Ureter (tissue), 1 donor: ENCODE measurements around the gene LRP1. TPM values are rescaled to one million over a fixed set of nuclear protein-coding genes. Genes with fewer than 3 reads are reported as not detected.

ENCODE experiments used
- DNase-seq: peaks from one replicate; pipeline ENCODE4 v3.0.0-alpha.2; 2020; ENCODE audit warnings: low spot score
- total RNA-seq: library from RNA; stranded (reverse); gene quantifications from one replicate; pipeline ENCODE4 v1.2.4, GENCODE V29; 2023
- donor health status: DM: yes; HTN: yes; CAD: no.

LRP1 gene
- total RNA-seq, 1 donor from 2014 or later, result 180 TPM

GRCh38 chr12:57254506-57255280, 126.4 kb downstream of the LRP1 start:
- DNase-seq, result no peak

- DNase-seq, result no peak
Measured at GRCh38 chr12:57255916-57256315, 127.6 kb downstream of the LRP1 start.

DNA sequence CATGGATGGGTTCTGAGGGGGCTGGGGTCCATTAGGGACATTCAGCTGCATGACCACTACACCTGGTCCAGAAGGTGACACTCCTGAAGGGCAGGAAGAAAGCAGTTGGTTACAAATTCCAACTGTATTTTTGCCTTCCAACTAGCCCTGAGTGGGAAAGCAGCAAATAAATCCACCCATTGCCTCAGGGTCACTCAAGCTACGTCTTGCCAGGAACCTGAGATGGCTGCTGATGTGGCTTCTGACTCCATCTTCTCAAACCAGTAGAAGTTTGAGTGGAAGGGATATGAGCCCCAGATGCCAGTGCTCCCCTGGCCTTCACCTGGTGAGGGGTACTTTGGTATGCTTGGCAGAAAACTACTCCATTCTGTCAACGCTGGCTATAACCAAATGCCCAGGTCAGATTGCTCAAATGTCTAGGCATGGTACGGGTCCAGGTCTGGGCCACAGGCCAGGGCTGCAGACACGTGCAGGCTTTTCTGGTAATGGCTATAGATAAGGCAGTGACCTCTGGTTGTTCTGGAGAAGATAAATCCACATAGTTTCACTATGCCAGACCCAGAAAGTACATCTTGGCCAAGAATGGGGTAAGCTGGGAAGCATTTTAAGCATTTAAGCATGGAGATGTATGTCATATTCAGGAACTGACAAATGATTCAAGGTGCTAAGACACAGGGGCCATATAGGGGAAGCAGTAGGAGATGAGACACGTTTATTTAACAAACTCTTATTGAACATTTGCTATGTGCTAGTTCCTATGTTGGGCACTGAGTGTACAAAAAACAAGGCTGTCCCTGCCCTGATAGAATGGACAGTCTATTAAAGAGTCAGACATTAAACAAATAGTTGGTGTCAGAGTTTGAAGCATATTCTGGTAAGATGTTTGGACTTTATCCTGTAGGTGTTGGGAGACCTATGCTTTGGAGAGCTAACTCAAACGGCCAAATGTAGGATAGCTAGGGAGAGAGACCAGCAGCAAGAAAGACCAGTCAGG, 131.0 kb downstream of the LRP1 start:
- no peak for DNase-seq

GRCh38 chr12:57260366-57260765, 132.1 kb downstream of the LRP1 start:
- DNase-seq, result no peak

- DNase-seq, result no peak
Measured at GRCh38 chr12:57261428-57261865, 133.2 kb downstream of the LRP1 start.

- no peak for DNase-seq
Measured at GRCh38 chr12:57262126-57262822, 134.0 kb downstream of the LRP1 start.

Other genes starting within 250 kb of the LRP1 start
- gene SDR9C7, start 194.1 kb upstream of the LRP1 start, total RNA-seq, result not detected
- gene RDH16, start 170.9 kb upstream of the LRP1 start, total RNA-seq, result 0.83 TPM
- 7.5 TPM for gene ZBTB39, start 121.9 kb upstream of the LRP1 start, total RNA-seq
- gene TAC3, start 112.0 kb upstream of the LRP1 start, total RNA-seq, result not detected
- gene MYO1A, start 78.4 kb upstream of the LRP1 start, total RNA-seq, result 0.23 TPM
- 12.5 TPM for gene NEMP1, start 49.7 kb upstream of the LRP1 start, total RNA-seq
- gene NAB2, start 39.4 kb upstream of the LRP1 start, total RNA-seq, result 16.2 TPM
- 280 TPM for gene STAT6, start 17.1 kb upstream of the LRP1 start, total RNA-seq
- gene LRP1-AS, start 19.1 kb downstream of the LRP1 start, total RNA-seq, result not detected
- gene NXPH4, start 88.3 kb downstream of the LRP1 start, total RNA-seq, result not detected
- gene SHMT2, start 101.2 kb downstream of the LRP1 start, total RNA-seq, result 97.4 TPM
- gene STAC3, start 122.7 kb downstream of the LRP1 start, total RNA-seq, result 3.0 TPM